Neuronal stem cell (in vitro differentiated cells): Measurements from ENCODE around the gene FANCD2.
"Not testable (repeated sequence)": the region's sequence is repeated elsewhere in the genome, so short reads cannot be mapped to it uniquely, and the experiment has no call there.

Source experiments
- DNase-seq: peaks from one replicate; pipeline ENCODE4 v3.0.0-alpha.2; 2013; ENCODE audit warnings: low spot score
- H2AFZ ChIP-seq: one replicate; pipeline ENCODE4 v1.6.1; 2013; ENCODE audit warnings: mild to moderate bottlenecking, low read length, inconsistent platforms
- H2AK5ac ChIP-seq: 2 replicates; pipeline ENCODE4 v1.6.1; 2013; ENCODE audit warnings: low read depth, mild to moderate bottlenecking, inconsistent platforms, low read length, moderate library complexity, mixed read lengths
- H2BK120ac ChIP-seq: 2 replicates; pipeline ENCODE4 v1.6.1; 2013; ENCODE audit warnings: low read depth, mild to moderate bottlenecking, inconsistent platforms, low read length, moderate library complexity, mixed read lengths
- H2BK12ac ChIP-seq: one replicate; pipeline ENCODE4 v1.6.1; 2013; ENCODE audit warnings: low read length, inconsistent platforms
- H2BK15ac ChIP-seq: 2 replicates; pipeline ENCODE4 v1.6.1; 2013; ENCODE audit warnings: mild to moderate bottlenecking, low read length, inconsistent platforms, mixed read lengths
- H2BK5ac ChIP-seq: one replicate; pipeline ENCODE4 v1.6.1; 2013; ENCODE audit warnings: inconsistent platforms, mild to moderate bottlenecking, low read length, moderate library complexity
- H3K14ac ChIP-seq: one replicate; pipeline ENCODE4 v1.6.1; 2013; ENCODE audit warnings: low read length, inconsistent platforms
- H3K18ac ChIP-seq: 2 replicates; pipeline ENCODE4 v1.6.1; 2013; ENCODE audit warnings: low read length, inconsistent platforms
- H3K23ac ChIP-seq: 2 replicates; pipeline ENCODE4 v1.6.1; 2013; ENCODE audit warnings: low read depth, mild to moderate bottlenecking, mixed read lengths, low read length, inconsistent platforms; ENCODE audit not compliant: poor library complexity
- H3K27ac ChIP-seq: replicated peaks from 3 replicates; pipeline ENCODE4 v1.5.1; 2013; ENCODE audit warnings: low read length, inconsistent platforms
- H3K27me3 ChIP-seq, 3 experiments: 2 replicates each; pipeline ENCODE4 v1.6.1; 2013; ENCODE audit warnings: low read length in 3 of 3, mild to moderate bottlenecking in 2 of 3, inconsistent platforms in 1 of 3, low read depth in 1 of 3, mixed read lengths in 1 of 3, moderate library complexity in 1 of 3; ENCODE audit not compliant: control insufficient read depth in 3 of 3, insufficient read depth in 3 of 3
- H3K36me3 ChIP-seq, 2 donors: replicated peaks in 1 of 2; 2 replicates each; pipeline ENCODE4 v1.6.1; 2013; ENCODE audit warnings: low read length in 2 of 2; ENCODE audit not compliant: control insufficient read depth in 2 of 2, insufficient read depth in 2 of 2
- H3K4ac ChIP-seq: 2 replicates; pipeline ENCODE4 v1.6.1; 2013; ENCODE audit warnings: inconsistent platforms, mild to moderate bottlenecking, low read length, moderate library complexity
- H3K4me1 ChIP-seq, 2 donors: 1 replicate in 1 of 2; 2 replicates in 1 of 2; pipeline ENCODE4 v1.6.1; 2013; ENCODE audit warnings: low read length in 2 of 2, low read depth in 1 of 2; ENCODE audit not compliant: control insufficient read depth in 2 of 2, insufficient read depth in 1 of 2
- H3K4me2 ChIP-seq: one replicate; pipeline ENCODE4 v1.6.1; 2013; ENCODE audit warnings: mild to moderate bottlenecking, low read length, inconsistent platforms; ENCODE audit not compliant: insufficient read depth, poor library complexity, severe bottlenecking
- H3K4me3 ChIP-seq, 2 donors: 2 replicates each; pipeline ENCODE4 v1.5.1; 2013; ENCODE audit warnings: low read length in 2 of 2, mild to moderate bottlenecking in 2 of 2, inconsistent platforms in 1 of 2, moderate library complexity in 1 of 2
- H3K79me1 ChIP-seq: one replicate; pipeline ENCODE4 v1.6.1; 2013; ENCODE audit warnings: low read depth, mild to moderate bottlenecking, inconsistent platforms, low read length, moderate library complexity
- H3K9ac ChIP-seq: one replicate; pipeline ENCODE4 v1.6.1; 2013; ENCODE audit warnings: mild to moderate bottlenecking, low read depth, low read length, inconsistent platforms; ENCODE audit not compliant: poor library complexity
- H3K9me3 ChIP-seq, 2 donors: replicated peaks in 1 of 2; 2 replicates each; pipeline versions ENCODE3 to v1.6.1; 2013; ENCODE audit warnings: low read length in 2 of 2, mild to moderate bottlenecking in 2 of 2, inconsistent platforms in 1 of 2, low read depth in 1 of 2, mixed read lengths in 1 of 2, moderate library complexity in 1 of 2; ENCODE audit not compliant: control insufficient read depth in 2 of 2, insufficient read depth in 1 of 2
- H4K8ac ChIP-seq: one replicate; pipeline ENCODE4 v1.6.1; 2013; ENCODE audit warnings: low read depth, mild to moderate bottlenecking, inconsistent platforms, low read length, moderate library complexity
- H4K91ac ChIP-seq: one replicate; pipeline ENCODE4 v1.6.1; 2013; ENCODE audit warnings: low read length, low read depth, mild to moderate bottlenecking, inconsistent platforms; ENCODE audit not compliant: poor library complexity
- WGBS, 2 donors: extraction: QIAGEN DNeasy Blood & Tissue Kit; methylation state at CpG; one replicate each; pipeline ENCODE4 v1.1.7; 2013; ENCODE audit warnings: missing lambda C conversion rate in 2 of 2, mixed read lengths in 1 of 2; ENCODE audit not compliant: insufficient read length in 2 of 2, insufficient replicate concordance in 1 of 2; ENCODE audit errors: extremely low coverage in 2 of 2; 5-methylcytosine and 5-hydroxymethylcytosine counted together

FANCD2 gene

DNA sequence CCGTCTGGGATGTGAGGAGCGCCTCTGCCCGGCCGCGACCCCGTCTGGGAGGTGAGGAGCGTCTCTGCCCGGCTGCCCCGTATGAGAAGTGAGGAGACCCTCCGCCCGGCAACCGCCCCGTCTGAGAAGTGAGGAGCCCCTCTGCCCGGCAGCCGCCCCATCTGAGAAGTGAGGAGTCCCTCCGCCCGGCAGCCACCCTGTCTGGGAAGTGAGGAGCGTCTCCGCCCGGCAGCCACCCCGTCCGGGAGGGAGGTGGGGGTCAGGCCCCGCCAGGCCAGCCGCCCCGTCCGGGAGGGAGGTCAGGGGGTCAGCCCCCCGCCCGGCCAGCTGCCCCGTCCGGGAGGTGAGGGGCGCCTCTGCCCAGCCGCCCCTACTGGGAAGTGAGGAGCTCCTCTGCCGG is 43.8 kb downstream of the FANCD2 start:
- no CpG with 5 or more reads among the region's 33 CpGs for WGBS, 2 donors
- not testable (repeated sequence) for H3K9ac ChIP-seq, H3K79me1 ChIP-seq, H3K27ac ChIP-seq, H2BK120ac ChIP-seq, H3K27me3 ChIP-seq, H2BK15ac ChIP-seq, H3K4me2 ChIP-seq, H3K14ac ChIP-seq, H2BK5ac ChIP-seq, H2BK12ac ChIP-seq, H3K23ac ChIP-seq, H2AFZ ChIP-seq, DNase-seq, H3K4me1 ChIP-seq, H3K18ac ChIP-seq, H4K91ac ChIP-seq, H2AK5ac ChIP-seq, H3K4ac ChIP-seq, H4K8ac ChIP-seq, H3K4me3 ChIP-seq
- Histone ChIP-seq H3K36me3 (peaks cover 12 to 79% of the 10 kb centered on the region in 2 donors), H3K9me3 (peaks cover 0 to 17% of the 10 kb centered on the region in 2 donors)

- Histone ChIP-seq H2AK5ac (no peak overlapping the region), H3K9me3 (no peaks in the 10 kb centered on the region), H3K4me3 (no peak overlapping the region), H3K9ac (no peak overlapping the region), H4K91ac (no peak overlapping the region), H3K4me2 (no peak overlapping the region), H3K27ac (no peak overlapping the region), H3K4ac (no peak overlapping the region), H4K8ac (no peak overlapping the region), H2BK12ac (no peak overlapping the region), H2AFZ (no peak overlapping the region), H3K4me1 (no peaks in the 10 kb centered on the region), H2BK120ac (no peak overlapping the region), H3K14ac (no peak overlapping the region), H3K27me3 (no peaks in the 10 kb centered on the region), H3K18ac (no peak overlapping the region), H2BK15ac (no peak overlapping the region), H3K23ac (no peak overlapping the region), H2BK5ac (no peak overlapping the region), H3K79me1 (no peaks in the 10 kb centered on the region), H3K36me3 (peaks cover 15 to 77% of the 10 kb centered on the region in 2 donors)
- DNase-seq: no peak
These were observed 48.4 kb downstream of the FANCD2 start for GRCh38 chr3:10074666-10075065.

DNA sequence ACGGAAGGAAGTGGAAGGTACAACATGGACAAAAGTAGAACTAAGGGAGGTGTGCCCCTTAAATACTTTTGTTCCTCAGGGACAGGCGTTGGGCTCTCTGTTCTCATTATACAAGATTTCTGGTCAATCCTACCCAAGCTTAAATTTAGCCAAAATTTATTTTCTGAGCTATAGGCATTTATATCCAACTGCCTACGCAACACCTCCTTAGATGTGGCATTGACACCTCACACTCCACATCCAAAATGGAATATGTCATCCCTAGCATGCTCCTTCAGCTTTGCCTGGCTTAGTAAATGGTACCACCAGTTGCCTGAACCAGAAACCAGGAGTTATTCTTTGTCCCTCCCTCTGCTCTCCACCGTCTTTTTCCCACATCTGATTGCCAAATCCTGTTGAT is 55.6 kb downstream of the FANCD2 start:
- no peak overlapping the region for H2AFZ ChIP-seq
- H3K79me1 ChIP-seq: no peaks in the 10 kb centered on the region
- no peak overlapping the region for H3K4ac ChIP-seq
- no peak overlapping the region for H3K4me3 ChIP-seq
- H3K27ac ChIP-seq: no peak overlapping the region
- no peaks in the 10 kb centered on the region for H3K4me1 ChIP-seq
- no peaks in the 10 kb centered on the region for H3K9me3 ChIP-seq
- H3K9ac ChIP-seq: no peak overlapping the region
- no peak for DNase-seq
- no peak overlapping the region for H3K18ac ChIP-seq
- H2BK120ac ChIP-seq: no peak overlapping the region
- WGBS, 2 donors: no CpG with 5 or more reads among the region's 4 CpGs
- no peaks in the 10 kb centered on the region for H3K27me3 ChIP-seq
- H3K14ac ChIP-seq: no peak overlapping the region
- no peak overlapping the region for H2BK5ac ChIP-seq
- H3K36me3 ChIP-seq: peaks cover 32 to 92% of the 10 kb centered on the region in 2 donors
- no peak overlapping the region for H2AK5ac ChIP-seq
- H2BK12ac ChIP-seq: no peak overlapping the region
- no peak overlapping the region for H2BK15ac ChIP-seq
- H3K4me2 ChIP-seq: no peak overlapping the region
- no peak overlapping the region for H4K8ac ChIP-seq
- no peak overlapping the region for H4K91ac ChIP-seq
- no peak overlapping the region for H3K23ac ChIP-seq

GRCh38 chr3:10085738-10086137 is 59.5 kb downstream of the FANCD2 start:
- Histone ChIP-seq H3K4me3 (no peak overlapping the region), H2BK5ac (no peak overlapping the region), H3K4me1 (no peaks in the 10 kb centered on the region), H2AFZ (no peak overlapping the region), H2BK120ac (no peak overlapping the region), H3K23ac (no peak overlapping the region), H3K36me3 (peaks cover 35 to 92% of the 10 kb centered on the region in 2 donors), H3K4ac (no peak overlapping the region), H3K9me3 (no peaks in the 10 kb centered on the region), H2BK12ac (no peak overlapping the region), H4K8ac (no peak overlapping the region), H3K18ac (no peak overlapping the region), H3K27me3 (no peaks in the 10 kb centered on the region), H2AK5ac (no peak overlapping the region), H3K4me2 (no peak overlapping the region), H2BK15ac (no peak overlapping the region), H3K14ac (no peak overlapping the region), H3K79me1 (no peaks in the 10 kb centered on the region), H3K27ac (no peak overlapping the region), H4K91ac (no peak overlapping the region), H3K9ac (no peak overlapping the region)
- no peak for DNase-seq
- WGBS, 2 donors: no CpG with 5 or more reads among the region's 1 CpG
